ENCODE data around the gene RP9.
"Not testable (repeated sequence)": the region's sequence is repeated elsewhere in the genome, so short reads cannot be mapped to it uniquely, and the experiment has no call there.

The RP9 gene

DNA sequence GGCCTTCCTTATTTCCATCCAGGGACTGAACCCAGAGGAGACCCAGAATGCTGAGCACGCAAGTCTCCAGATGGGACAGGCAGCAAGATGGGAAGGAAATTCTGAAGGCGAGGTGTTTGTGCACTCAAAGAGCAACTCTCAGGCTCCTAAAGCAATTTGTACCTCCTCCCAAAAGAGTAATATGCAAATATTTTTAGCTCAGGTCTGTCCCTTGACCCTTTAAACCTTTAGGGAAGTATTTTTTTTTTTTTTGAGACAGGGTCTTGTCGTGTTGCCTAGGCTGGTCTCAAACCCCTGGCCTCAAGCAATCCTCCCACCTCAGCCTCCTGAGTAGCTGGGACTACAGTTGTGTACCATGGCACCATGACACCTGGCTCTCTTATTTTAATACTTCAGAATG, 8.4 kb downstream of the RP9 start:
- DNase-seq: no peak

GRCh38 chr7:33099154-33099940, 9.9 kb downstream of the RP9 start:
- no peak for DNase-seq

DNA sequence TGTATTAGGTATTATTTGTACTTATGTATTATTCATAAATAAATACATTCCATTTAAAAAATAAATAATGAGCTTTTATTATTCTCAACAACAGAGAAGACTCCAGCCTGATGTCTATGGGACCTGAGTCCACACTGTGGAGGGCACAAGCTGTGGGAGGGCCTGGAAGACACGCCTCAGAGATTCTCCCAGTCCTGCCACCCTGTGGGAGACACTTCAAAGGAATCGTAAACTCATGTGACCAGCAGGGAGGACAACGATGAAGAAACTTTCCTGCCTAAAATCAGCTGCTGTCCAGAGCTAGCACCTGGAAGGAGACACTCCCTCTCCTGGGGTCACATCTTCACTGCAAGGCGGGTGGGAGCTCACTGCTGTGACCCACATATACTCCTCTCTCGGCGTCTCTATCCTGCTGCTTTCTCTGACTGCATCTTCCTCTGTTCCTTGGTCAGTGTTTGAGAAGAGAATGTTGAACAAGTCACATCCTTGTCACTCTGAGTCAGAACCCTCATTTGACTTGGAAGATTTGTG, 14.4 kb downstream of the RP9 start:
- DNase-seq: not testable (repeated sequence)

GRCh38 chr7:33093266-33093665, 15.9 kb downstream of the RP9 start:
- DNase-seq: no peak

GRCh38 chr7:33091641-33092191, 17.5 kb downstream of the RP9 start:
- no peak for DNase-seq

- DNase-seq: no peak
These were observed 18.1 kb downstream of the RP9 start for GRCh38 chr7:33091111-33091531.

- no peak for DNase-seq
These were observed 20.1 kb downstream of the RP9 start for GRCh38 chr7:33089142-33089541.

GRCh38 chr7:33087858-33088257, 21.3 kb downstream of the RP9 start:
- DNase-seq: no peak

DNA sequence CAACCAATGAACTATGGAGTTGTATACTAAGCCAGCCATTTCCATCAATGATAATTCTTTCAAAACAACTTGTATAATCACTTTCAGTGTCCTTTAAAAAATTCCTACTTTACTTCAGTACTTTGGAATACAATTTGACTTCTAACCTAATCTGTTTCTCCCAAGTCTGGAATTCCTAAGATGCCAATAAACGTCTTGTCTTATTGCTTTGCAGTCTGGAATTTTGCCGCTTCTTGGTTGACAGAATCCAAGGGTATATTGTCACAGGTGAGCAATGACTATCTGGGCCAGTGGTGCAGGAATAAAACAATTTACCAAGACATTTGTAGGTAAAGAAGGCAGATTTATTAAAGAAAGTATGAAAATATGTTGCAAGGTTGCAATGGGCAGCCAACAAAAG, 21.8 kb downstream of the RP9 start:
- DNase-seq: no peak

DNA sequence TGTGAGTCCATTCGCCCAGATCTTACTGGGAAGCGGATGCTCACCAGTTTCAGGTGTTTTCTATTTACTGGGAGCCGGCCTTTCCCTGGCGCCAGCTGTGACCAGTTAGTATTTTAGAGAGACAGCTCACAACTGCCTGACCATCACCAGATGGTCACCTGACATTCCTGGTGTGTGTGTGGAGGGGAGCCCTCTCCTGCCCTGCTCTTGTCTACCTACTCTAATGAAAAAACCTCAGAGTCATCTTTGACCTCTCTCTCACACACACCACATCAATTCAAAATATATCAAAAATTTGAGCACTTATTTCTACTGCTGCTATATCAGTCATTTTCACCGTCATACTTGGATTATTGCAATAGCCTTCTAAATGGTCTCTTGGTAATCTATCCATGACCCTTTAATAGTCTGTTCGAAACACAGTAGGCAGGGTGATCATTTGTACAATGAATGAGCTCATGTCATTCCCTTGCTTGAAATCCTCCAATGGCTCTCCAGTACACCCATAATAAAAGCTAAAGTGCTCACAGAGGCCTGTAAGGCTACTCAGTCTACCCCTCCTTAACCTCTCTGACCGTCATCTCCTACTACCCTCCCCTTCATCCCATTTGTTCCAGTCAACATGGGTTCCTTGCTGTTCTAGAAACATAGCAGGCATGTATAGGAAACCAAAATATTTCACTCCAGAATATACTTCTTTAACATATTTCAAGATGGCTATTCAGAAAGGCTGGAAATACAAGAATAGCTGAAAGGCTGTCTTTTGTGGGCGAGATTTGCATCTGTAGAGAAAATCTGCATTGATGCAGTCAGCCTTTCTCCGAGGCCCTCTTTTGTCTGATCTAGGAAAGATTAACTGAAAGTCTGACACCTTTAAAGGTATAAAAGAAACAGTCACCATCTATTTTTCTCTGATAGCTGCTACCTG, 29.2 kb downstream of the RP9 start:
- DNase-seq: no peak

DNA sequence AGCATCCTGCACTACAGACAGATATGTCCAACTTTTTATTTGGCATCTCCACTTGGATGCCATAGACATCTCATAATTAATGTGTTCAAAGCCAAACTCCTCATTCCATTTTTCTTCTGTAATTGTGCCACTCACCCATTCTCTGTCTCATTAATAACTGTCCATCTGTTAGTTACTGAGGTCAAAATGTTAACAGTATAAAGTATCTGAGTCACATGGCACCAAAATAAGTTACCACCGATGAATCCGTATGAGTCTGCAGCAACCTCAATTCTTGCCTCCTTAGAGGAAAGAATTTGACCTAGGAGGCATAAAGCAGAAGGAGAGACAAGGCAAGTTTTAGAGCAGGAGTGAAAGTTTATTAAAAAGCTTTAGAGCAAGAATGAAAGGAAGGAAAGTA, 30.1 kb downstream of the RP9 start:
- DNase-seq: no peak

DNA sequence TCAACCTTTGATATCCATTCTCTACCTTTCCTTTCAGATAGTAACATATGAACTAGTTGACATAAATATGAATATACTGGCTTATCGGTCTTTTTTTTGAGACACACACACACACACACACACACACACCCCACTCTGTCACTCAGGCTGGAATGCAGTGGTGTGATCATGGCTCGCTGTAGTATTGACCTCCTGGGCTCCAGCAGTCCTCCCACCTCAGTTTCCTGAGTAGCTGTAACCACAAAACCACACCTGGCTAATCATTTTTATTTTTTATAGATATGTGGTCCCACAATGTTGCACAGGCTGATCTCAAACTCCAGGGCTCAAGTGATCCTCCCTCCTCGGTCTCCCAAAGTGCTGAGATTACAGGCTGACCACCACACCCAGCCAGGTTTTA, 32.5 kb downstream of the RP9 start:
- DNase-seq: no peak

- no peak for DNase-seq
These were observed 33.2 kb downstream of the RP9 start for GRCh38 chr7:33075818-33076518.

- no peak for DNase-seq
These were observed 36.0 kb downstream of the RP9 start for GRCh38 chr7:33073243-33073642.

- no peak for DNase-seq
These were observed 36.7 kb downstream of the RP9 start for GRCh38 chr7:33072471-33072870.

DNA sequence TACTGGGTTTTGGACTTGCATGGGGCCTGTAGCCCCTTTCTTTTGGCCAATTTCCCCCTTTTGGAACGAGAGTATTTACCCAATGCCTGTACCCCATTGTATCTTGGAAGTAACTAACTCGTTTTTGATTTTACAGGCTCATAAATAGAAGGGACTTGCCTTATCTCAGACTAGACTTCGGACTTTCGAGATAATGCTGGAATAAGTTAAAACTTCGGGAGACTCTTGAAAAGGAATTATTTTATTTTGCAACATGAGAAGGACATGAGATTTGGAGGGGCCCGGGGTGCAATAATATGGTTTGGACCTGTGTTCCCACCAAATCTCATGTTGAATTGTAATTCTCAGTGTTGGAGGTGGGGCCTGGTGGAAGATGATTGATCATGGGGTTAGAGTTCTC, 38.4 kb downstream of the RP9 start:
- no peak for DNase-seq

DNA sequence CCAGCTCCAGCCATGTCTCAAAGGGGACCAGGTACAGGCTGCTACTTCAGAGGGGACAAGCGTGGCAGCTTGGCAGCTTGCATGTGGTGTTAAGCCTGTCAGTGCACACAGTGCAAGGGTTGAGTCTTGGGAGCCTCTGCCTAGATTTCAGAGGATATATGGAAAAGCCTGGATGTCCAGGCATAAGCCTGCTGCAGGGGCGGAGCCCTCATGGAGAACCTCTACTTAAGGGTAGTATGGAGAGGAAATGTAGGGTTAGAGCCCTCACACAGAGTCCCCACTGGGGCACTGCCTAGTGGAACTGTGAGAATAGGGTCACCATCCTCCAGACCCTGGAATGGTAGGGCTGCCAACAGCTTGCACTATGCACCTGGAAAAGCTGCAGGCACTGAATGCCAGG, 38.9 kb downstream of the RP9 start:
- no peak for DNase-seq

DNA sequence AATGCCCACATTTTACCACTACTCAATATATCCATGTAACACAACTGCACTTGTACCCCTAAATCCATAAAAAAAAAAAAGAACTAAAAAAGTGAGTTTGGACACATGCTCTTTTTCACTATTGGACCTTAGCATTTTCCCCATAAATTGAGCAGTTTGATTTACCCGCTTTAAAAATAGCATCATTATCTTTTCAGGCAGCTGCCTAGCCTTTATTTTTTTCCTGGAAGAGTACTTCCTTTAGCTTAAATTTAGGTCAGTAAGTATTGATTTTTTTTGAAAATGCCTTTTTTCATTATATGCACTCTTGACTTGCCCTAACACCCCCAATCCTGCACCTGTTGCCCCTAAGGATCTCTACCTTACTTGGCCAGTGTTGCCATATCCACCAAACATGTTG, 41.3 kb downstream of the RP9 start:
- DNase-seq: no peak

DNA sequence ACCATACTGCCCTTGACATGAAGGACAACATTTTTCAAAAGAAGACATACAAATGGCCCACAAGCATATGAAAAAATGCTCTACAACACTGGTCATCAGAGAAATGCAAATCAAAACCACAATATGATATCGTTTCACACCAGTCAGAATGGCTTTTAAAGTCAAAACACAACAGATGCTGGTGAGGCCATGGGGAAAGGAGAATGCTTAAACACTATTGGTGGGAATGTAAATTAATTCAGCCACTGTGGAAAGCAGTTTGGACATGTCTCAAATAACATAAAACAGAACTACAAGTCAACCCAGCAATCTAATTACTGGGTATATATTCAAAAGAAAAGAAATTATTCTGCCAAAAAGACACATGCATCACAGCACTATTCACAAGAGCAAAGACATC, 42.4 kb downstream of the RP9 start:
- DNase-seq: no peak

- no peak for DNase-seq
These were observed 43.2 kb downstream of the RP9 start for GRCh38 chr7:33065981-33066380.

DNA sequence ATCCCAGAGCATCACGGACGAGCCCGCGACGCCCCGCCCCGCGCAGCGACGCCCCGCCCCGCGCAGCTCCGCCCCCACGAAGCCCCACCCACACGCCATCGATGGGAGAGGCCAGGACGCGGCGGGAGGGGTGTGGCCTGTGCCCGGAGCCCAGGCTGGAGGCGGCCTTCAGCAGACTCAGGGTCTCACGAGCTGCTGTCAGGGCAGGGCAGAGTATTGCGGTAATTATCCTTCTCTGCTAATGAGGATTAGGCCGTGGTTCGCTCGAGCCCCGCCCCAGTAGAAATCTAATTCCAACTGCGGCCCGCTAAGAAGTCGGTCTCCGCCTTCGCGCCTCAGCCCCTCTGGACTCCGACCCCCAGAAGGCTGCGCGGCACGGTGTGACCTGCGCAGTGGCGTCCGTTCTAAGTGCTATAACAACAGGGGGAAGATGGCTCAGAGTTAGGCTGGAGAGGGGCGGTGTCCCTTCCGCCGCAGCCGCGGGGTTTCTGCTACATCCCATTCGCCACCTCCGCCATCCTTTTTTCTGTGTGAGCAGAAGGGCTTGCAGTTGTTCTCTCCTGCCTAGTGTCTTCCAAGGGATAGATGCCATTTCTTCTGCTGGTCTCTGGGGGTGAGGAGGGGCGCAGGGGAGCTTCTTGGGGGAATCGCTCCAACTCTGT, 46.3 kb downstream of the RP9 start:
- peak; percentile 82 to 92 for DNase-seq

Measured in stimulated activated CD4-positive, alpha-beta T cell treated with anti-CD3 and anti-CD28 coated beads, Interleukin-2, amount 100 ng/mL, for 48 hours (primary cell).